HepG2 (cell line): ENCODE measurements around the gene MTRF1. TPM values are rescaled to one million over a fixed set of nuclear protein-coding genes. Genes with fewer than 3 reads are reported as not detected.

Experiments
- BRD4 ChIP-seq: sonication (generic); formaldehyde crosslinking; IDR thresholded peaks from 2 replicates; pipeline ENCODE4 v1.4.0; 2020; ENCODE audit warnings: missing genetic modification reagents
- NFE2L2 ChIP-seq: fragments of 150-350 bp; IDR thresholded peaks from 2 replicates; pipeline ENCODE4 v1.6.1; 2014; ENCODE audit warnings: low read length
- NR2C2 ChIP-seq: sonication (generic); formaldehyde crosslinking; IDR thresholded peaks from 2 replicates; pipeline ENCODE4 v1.4.0; 2020; ENCODE audit warnings: missing genetic modification reagents, mild to moderate bottlenecking, moderate library complexity, borderline replicate concordance
- RFX5 ChIP-seq: IDR thresholded peaks from 2 replicates; pipeline ENCODE4 v1.6.1; 2011; ENCODE audit warnings: low read depth, low read length, improper control_type of control experiment
- SIX1 ChIP-seq: sonication (generic); formaldehyde crosslinking; IDR thresholded peaks from 2 replicates; pipeline ENCODE4 v1.4.0; 2020; ENCODE audit warnings: missing genetic modification reagents, borderline replicate concordance
- SNAPC2 ChIP-seq: sonication (generic); formaldehyde crosslinking; IDR thresholded peaks from 2 replicates; pipeline ENCODE4 v1.8.1; 2022; ENCODE audit warnings: mild to moderate bottlenecking, missing genetic modification reagents
- ZNF660 ChIP-seq: sonication (generic); formaldehyde crosslinking; IDR thresholded peaks from 2 replicates; pipeline ENCODE4 v1.5.1; 2020; ENCODE audit warnings: mild to moderate bottlenecking, low read depth, missing genetic modification reagents, borderline replicate concordance
- ZNF879 ChIP-seq: sonication (generic); formaldehyde crosslinking; IDR thresholded peaks from 2 replicates; pipeline ENCODE4 v1.8.1; 2023; ENCODE audit warnings: missing genetic modification reagents
- polyA plus RNA-seq, 8 experiments: library from polyadenylated mRNA; depleted of rRNA in 3 of 8; stranded (reverse) in 7 of 8; unstranded in 1 of 8; fragments of >200 nt; fragmentation: Illumina TruSeq in 4 of 8; extraction: Trizol in 4 of 8; gene quantifications; 2 replicates each; pipeline versions ENCODE4 v1.2.1 to v1.2.3, GENCODE V29; 2011 to 2016; ENCODE audit warnings: low read depth in 4 of 8, missing spikeins in 1 of 8, mixed read lengths in 1 of 8; ENCODE audit not compliant: insufficient read depth in 1 of 8
- total RNA-seq, 5 experiments: library from RNA; depleted of rRNA; stranded (reverse); fragments of >200 nt; fragmentation: Illumina TruSeq; extraction: Trizol; gene quantifications; 2 replicates each; pipeline ENCODE4 v1.2.3, GENCODE V29; 2016; ENCODE audit warnings: low read depth in 1 of 5
- TF ChIP-seq, protein P1 (sequence below): sonication (generic); formaldehyde crosslinking; IDR thresholded peaks from 2 replicates; pipeline ENCODE4 v1.4.0; 2020; ENCODE audit warnings: missing genetic modification reagents, borderline replicate concordance
- TF ChIP-seq, protein P2 (sequence below): IDR thresholded peaks from 2 replicates; pipeline ENCODE4 v1.6.1; 2016; ENCODE audit warnings: missing compliant biosample characterization, missing genetic modification reagents, borderline replicate concordance
- TF ChIP-seq, protein P3 (sequence below): sonication (generic); formaldehyde crosslinking; IDR thresholded peaks from 2 replicates; pipeline ENCODE4 v1.4.0; 2020; ENCODE audit warnings: mild to moderate bottlenecking, missing genetic modification reagents

Gene MTRF1
- total and polyA plus RNA-seq, 2 of the 13 experiments (the other 11 are each of a cell fraction or from before 2014, with no cell fraction given) = 21.6 to 27.2 TPM

DNA sequence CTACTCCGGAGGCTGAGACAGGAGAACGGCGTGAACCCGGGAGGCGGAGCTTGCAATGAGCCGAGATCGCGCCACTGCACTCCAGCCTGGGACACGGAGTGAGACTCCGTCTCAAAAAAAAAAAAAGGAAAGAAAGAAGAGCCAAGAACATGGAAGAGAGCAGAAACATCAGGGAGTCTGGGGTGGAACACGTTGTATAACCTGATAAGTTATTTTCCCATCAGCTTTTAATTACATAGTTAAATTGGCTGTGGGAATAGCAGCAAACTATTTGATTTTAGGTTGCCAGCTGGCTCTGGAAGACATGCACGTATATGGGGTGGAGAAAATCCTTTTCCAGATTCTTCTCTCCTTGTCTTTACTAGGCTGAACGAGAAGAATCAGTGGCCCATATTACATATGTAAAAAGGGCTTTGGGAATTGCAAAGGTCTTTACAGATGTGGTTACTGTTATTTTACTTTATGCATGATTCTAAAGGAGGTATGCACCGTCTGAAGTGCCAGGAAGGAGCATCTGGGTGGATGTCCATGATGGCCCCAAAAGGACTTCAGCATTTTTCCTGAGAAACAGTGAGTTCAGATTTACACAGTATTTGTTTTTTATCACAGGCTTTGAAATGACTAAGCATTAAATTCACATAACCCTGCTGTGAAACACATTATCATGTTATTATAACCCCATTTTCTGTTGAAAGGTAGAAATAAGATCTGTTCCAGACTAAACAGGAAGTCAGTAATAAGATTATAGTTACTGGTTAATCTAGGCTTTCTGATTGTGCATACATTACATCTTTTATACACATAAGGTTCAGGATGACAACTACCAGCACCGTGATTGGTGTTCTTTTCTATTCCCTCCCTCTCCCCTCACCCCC is 43.1 kb upstream of the MTRF1 start (continued):
- TF ChIP-seq ZNF879 (CRISPR knock-in tag) (no peak), BRD4 (CRISPR knock-in tag) (no peak), NFE2L2 (peak; percentile 56; the same call in 1 of the 2 replicates), NR2C2 (no peak), ZNF660 (CRISPR knock-in tag) (no peak), RFX5 (no peak), SNAPC2 (CRISPR knock-in tag) (peak; percentile 91; the same call in 1 of the 2 replicates), SIX1 (CRISPR knock-in tag) (no peak)
- TF ChIP-seq, protein P1, sequence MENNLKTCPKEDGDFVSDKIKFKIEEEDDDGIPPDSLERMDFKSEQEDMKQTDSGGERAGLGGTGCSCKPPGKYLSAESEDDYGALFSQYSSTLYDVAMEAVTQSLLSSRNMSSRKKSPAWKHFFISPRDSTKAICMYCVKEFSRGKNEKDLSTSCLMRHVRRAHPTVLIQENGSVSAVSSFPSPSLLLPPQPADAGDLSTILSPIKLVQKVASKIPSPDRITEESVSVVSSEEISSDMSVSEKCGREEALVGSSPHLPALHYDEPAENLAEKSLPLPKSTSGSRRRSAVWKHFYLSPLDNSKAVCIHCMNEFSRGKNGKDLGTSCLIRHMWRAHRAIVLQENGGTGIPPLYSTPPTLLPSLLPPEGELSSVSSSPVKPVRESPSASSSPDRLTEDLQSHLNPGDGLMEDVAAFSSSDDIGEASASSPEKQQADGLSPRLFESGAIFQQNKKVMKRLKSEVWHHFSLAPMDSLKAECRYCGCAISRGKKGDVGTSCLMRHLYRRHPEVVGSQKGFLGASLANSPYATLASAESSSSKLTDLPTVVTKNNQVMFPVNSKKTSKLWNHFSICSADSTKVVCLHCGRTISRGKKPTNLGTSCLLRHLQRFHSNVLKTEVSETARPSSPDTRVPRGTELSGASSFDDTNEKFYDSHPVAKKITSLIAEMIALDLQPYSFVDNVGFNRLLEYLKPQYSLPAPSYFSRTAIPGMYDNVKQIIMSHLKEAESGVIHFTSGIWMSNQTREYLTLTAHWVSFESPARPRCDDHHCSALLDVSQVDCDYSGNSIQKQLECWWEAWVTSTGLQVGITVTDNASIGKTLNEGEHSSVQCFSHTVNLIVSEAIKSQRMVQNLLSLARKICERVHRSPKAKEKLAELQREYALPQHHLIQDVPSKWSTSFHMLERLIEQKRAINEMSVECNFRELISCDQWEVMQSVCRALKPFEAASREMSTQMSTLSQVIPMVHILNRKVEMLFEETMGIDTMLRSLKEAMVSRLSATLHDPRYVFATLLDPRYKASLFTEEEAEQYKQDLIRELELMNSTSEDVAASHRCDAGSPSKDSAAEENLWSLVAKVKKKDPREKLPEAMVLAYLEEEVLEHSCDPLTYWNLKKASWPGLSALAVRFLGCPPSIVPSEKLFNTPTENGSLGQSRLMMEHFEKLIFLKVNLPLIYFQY (CRISPR knock-in tag) = no peak
- TF ChIP-seq, protein P2, sequence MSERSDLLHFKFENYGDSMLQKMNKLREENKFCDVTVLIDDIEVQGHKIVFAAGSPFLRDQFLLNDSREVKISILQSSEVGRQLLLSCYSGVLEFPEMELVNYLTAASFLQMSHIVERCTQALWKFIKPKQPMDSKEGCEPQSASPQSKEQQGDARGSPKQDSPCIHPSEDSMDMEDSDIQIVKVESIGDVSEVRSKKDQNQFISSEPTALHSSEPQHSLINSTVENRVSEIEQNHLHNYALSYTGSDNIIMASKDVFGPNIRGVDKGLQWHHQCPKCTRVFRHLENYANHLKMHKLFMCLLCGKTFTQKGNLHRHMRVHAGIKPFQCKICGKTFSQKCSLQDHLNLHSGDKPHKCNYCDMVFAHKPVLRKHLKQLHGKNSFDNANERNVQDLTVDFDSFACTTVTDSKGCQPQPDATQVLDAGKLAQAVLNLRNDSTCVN (CRISPR knock-in tag) = no peak
- TF ChIP-seq, protein P3, sequence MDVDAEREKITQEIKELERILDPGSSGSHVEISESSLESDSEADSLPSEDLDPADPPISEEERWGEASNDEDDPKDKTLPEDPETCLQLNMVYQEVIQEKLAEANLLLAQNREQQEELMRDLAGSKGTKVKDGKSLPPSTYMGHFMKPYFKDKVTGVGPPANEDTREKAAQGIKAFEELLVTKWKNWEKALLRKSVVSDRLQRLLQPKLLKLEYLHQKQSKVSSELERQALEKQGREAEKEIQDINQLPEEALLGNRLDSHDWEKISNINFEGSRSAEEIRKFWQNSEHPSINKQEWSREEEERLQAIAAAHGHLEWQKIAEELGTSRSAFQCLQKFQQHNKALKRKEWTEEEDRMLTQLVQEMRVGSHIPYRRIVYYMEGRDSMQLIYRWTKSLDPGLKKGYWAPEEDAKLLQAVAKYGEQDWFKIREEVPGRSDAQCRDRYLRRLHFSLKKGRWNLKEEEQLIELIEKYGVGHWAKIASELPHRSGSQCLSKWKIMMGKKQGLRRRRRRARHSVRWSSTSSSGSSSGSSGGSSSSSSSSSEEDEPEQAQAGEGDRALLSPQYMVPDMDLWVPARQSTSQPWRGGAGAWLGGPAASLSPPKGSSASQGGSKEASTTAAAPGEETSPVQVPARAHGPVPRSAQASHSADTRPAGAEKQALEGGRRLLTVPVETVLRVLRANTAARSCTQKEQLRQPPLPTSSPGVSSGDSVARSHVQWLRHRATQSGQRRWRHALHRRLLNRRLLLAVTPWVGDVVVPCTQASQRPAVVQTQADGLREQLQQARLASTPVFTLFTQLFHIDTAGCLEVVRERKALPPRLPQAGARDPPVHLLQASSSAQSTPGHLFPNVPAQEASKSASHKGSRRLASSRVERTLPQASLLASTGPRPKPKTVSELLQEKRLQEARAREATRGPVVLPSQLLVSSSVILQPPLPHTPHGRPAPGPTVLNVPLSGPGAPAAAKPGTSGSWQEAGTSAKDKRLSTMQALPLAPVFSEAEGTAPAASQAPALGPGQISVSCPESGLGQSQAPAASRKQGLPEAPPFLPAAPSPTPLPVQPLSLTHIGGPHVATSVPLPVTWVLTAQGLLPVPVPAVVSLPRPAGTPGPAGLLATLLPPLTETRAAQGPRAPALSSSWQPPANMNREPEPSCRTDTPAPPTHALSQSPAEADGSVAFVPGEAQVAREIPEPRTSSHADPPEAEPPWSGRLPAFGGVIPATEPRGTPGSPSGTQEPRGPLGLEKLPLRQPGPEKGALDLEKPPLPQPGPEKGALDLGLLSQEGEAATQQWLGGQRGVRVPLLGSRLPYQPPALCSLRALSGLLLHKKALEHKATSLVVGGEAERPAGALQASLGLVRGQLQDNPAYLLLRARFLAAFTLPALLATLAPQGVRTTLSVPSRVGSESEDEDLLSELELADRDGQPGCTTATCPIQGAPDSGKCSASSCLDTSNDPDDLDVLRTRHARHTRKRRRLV (CRISPR knock-in tag) = peak; percentile 89
